Measurements from ENCODE around the gene CIRBP. TPM values are rescaled to one million over a fixed set of nuclear protein-coding genes. Genes with fewer than 3 reads are reported as not detected.

Gene CIRBP
- total and polyA plus RNA-seq, 9 of the 15 experiments (the other 6 are each of a cell fraction or from before 2014, with no cell fraction given), result 20.5 to 327 (median 176) TPM

GRCh38 chr19:1275260-1275975 lies 6.3 kb downstream of the CIRBP start, which contains the start of gene FAM174C (continued):
- no peak for TF ChIP-seq DEAF1 (CRISPR knock-in tag; IDR thresholded peaks at IDR 0.05)
- TF ChIP-seq CBX1 (IDR thresholded peaks at IDR 0.05; ENCODE audit: low read depth), result 0 out of 2 replicates have a peak, but pooled peaks have one; percentile 48
- TF ChIP-seq MAFK (IDR thresholded peaks at IDR 0.05; ENCODE audit: low read length), result no peak
- TF ChIP-seq ATF2 (CRISPR knock-in tag; IDR thresholded peaks at IDR 0.05), result no peak
- peak; percentile 56 for TF ChIP-seq HCFC1 (IDR thresholded peaks at IDR 0.05; ENCODE audit: low read depth, low read length)
- peak; percentile 81 for TF ChIP-seq RBFOX2 (IDR thresholded peaks at IDR 0.05; ENCODE audit: low read depth, low read length)
- TF ChIP-seq CCNT2 (IDR thresholded peaks at IDR 0.05; ENCODE audit: borderline replicate concordance, extremely low read depth, insufficient read length, low read depth, low read length), result peak; percentile 91
- TF ChIP-seq C11orf30 (IDR thresholded peaks at IDR 0.05; ENCODE audit: low read depth), result peak; percentile 57; the same call in 1 of the 2 replicates
- TF ChIP-seq ZBTB1 (CRISPR knock-in tag; IDR thresholded peaks at IDR 0.05; ENCODE audit: borderline replicate concordance, low read depth), result peak; percentile 51; the same call in 1 of the 2 replicates
- 0 out of 2 replicates have a peak, but pooled peaks have one; percentile 8 for TF ChIP-seq CHCHD3 (CRISPR knock-in tag; IDR thresholded peaks at IDR 0.05)
- TF ChIP-seq MTA1 (IDR thresholded peaks at IDR 0.05; ENCODE audit: borderline replicate concordance), result peak; percentile 85
- no peak for TF ChIP-seq SREBF2 (CRISPR knock-in tag; IDR thresholded peaks at IDR 0.05)
- TF ChIP-seq FOXM1 (IDR thresholded peaks at IDR 0.05; ENCODE audit: low read depth), result no peak
- peak; percentile 34; the same call in 1 of the 2 replicates for TF ChIP-seq FOXM1 (CRISPR knock-in tag; IDR thresholded peaks at IDR 0.05; ENCODE audit: low read depth)
- peak; percentile 10; the same call in 1 of the 2 replicates for TF ChIP-seq NR3C1 (CRISPR knock-in tag; IDR thresholded peaks at IDR 0.05)
- TF ChIP-seq FOXP1 (CRISPR knock-in tag; IDR thresholded peaks at IDR 0.05), result peak; percentile 89; the same call in 1 of the 2 replicates
- peak; percentile 68; the same call in 1 of the 2 replicates for TF ChIP-seq KLF1 (tag; IDR thresholded peaks at IDR 0.05)
- TF ChIP-seq CHD4 (IDR thresholded peaks at IDR 0.05; ENCODE audit: insufficient read depth, insufficient replicate concordance, low read depth, low read length, poor library complexity, severe bottlenecking), result no peak
- no peak; the same call in 1 of the 2 replicates for TF ChIP-seq OTX1 (CRISPR knock-in tag; IDR thresholded peaks at IDR 0.05)
- TF ChIP-seq EP400 (IDR thresholded peaks at IDR 0.05), result peak; percentile 84; the same call in 1 of the 2 replicates

All from K562 (cell line).